K562 (cell line): ENCODE measurements around the gene CMBL. TPM values are rescaled to one million over a fixed set of nuclear protein-coding genes. Genes with fewer than 3 reads are reported as not detected.

ENCODE experiments used
- ATF1 ChIP-seq, 2 experiments: fragments of 450-650 bp in 1 of 2; IDR thresholded peaks; 2 replicates each; pipeline ENCODE4 v1.6.1; 2016; ENCODE audit warnings: missing compliant biosample characterization in 1 of 2, missing genetic modification characterization in 1 of 2
- ATF3 ChIP-seq, 2 experiments: fragments of 450-650 bp in 1 of 2; sonication (generic) in 1 of 2; formaldehyde crosslinking in 1 of 2; IDR thresholded peaks in 1 of 2; conservative IDR thresholded peaks in 1 of 2; 2 replicates each; pipeline versions ENCODE4 v1.6.1 to v1.8.1; 2016 to 2023; ENCODE audit warnings: mild to moderate bottlenecking in 2 of 2, moderate library complexity in 2 of 2, inconsistent platforms in 1 of 2, missing genetic modification reagents in 1 of 2
- E2F5 ChIP-seq: sonication (generic); formaldehyde crosslinking; IDR thresholded peaks from 2 replicates; pipeline ENCODE4 v1.8.0; 2022; ENCODE audit warnings: mild to moderate bottlenecking, missing genetic modification reagents
- NELFE ChIP-seq: IDR thresholded peaks from 2 replicates; pipeline ENCODE4 v1.6.1; 2011; ENCODE audit warnings: mild to moderate bottlenecking; ENCODE audit not compliant: insufficient read depth, insufficient read length
- POLR2G ChIP-seq: fragments of 200-400 bp; formaldehyde crosslinking; IDR thresholded peaks from 2 replicates; pipeline ENCODE4 v1.6.1; 2017; ENCODE audit warnings: low read depth, mild to moderate bottlenecking, antibody characterized with exemption, low read length, moderate library complexity
- TCF7 ChIP-seq: sonication (generic); IDR thresholded peaks from 2 replicates; pipeline ENCODE4 v1.6.1; 2016; ENCODE audit warnings: antibody characterized with exemption, borderline replicate concordance
- TFE3 ChIP-seq: fragments of 450-650 bp; formaldehyde crosslinking; IDR thresholded peaks from 2 replicates; pipeline ENCODE4 v1.4.0; 2020; ENCODE audit warnings: mild to moderate bottlenecking, mixed read lengths
- USF2 ChIP-seq: sonication (generic); formaldehyde crosslinking; IDR thresholded peaks from 2 replicates; pipeline ENCODE4 v1.5.0; 2020; ENCODE audit warnings: missing genetic modification reagents
- ZBTB40 ChIP-seq, 2 experiments: fragments of 450-650 bp in 1 of 2; sonication (generic) in 1 of 2; formaldehyde crosslinking in 1 of 2; IDR thresholded peaks; 2 replicates each; pipeline versions ENCODE4 v1.7.1 to v1.9.0; 2016 to 2022; ENCODE audit warnings: inconsistent platforms in 1 of 2, mild to moderate bottlenecking in 1 of 2, missing genetic modification reagents in 1 of 2
- polyA plus RNA-seq, 8 experiments: library from polyadenylated mRNA; depleted of rRNA in 4 of 8; stranded (reverse) in 5 of 8; unstranded in 3 of 8; fragments of >200 nt; fragmentation: Nextera tagmentation in 2 of 8; fragmentation: Illumina TruSeq in 1 of 8; extraction: Ambion mirVana in 2 of 8; extraction: Trizol in 1 of 8; gene quantifications; 2 replicates each; pipeline versions ENCODE4 v1.2.1 to v1.2.3, GENCODE V29; 2011 to 2014; ENCODE audit warnings: inconsistent platforms in 1 of 8, missing spikeins in 1 of 8
- total RNA-seq, 7 experiments: library from RNA; depleted of rRNA in 6 of 7; stranded (reverse); fragments of >200 nt in 6 of 7; fragmentation: Illumina TruSeq in 2 of 7; extraction: Trizol in 2 of 7; gene quantifications; 2 replicates each; pipeline versions ENCODE4 v1.2.1 to v1.2.3, GENCODE V29; 2011 to 2021; ENCODE audit warnings: low replicate concordance in 1 of 7

Gene CMBL
- total and polyA plus RNA-seq, 9 of the 15 experiments (the other 6 are each of a cell fraction or from before 2014, with no cell fraction given): 22.6 to 192 (median 71.1) TPM

GRCh38 chr5:10283927-10284635, 23.6 kb downstream of the CMBL start (continued):
- 0 out of 2 replicates have a peak, but pooled peaks have one; percentile 31 for TF ChIP-seq TCF7
- 0 out of 2 replicates have a peak, but pooled peaks have one; percentile 28 for TF ChIP-seq ZBTB40 (IDR thresholded peaks at IDR 0.05)
- no peak for TF ChIP-seq ZBTB40 (CRISPR knock-in tag; IDR thresholded peaks at IDR 0.05)
- TF ChIP-seq NELFE: no peak
- TF ChIP-seq ATF1 (CRISPR knock-in tag; IDR thresholded peaks at IDR 0.05): no peak
- TF ChIP-seq ATF1 (tag; IDR thresholded peaks at IDR 0.05): peak; percentile 48; the same call in 1 of the 2 replicates
- peak; percentile 59 for TF ChIP-seq POLR2G
- TF ChIP-seq ATF3 (IDR thresholded peaks at IDR 0.05): no peak
- TF ChIP-seq ATF3 (CRISPR knock-in tag; conservative IDR thresholded peaks at IDR 0.05): peak; percentile 44; the same call in 1 of the 2 replicates
- peak; percentile 10; the same call in 1 of the 2 replicates for TF ChIP-seq TFE3 (CRISPR knock-in tag)
- no peak for TF ChIP-seq USF2 (CRISPR knock-in tag)
- TF ChIP-seq E2F5 (CRISPR knock-in tag): no peak
